Measurements from ENCODE around the gene SEC23IP.
"Not testable (repeated sequence)": the region's sequence is repeated elsewhere in the genome, so short reads cannot be mapped to it uniquely, and the experiment has no call there.

SEC23IP gene

DNA sequence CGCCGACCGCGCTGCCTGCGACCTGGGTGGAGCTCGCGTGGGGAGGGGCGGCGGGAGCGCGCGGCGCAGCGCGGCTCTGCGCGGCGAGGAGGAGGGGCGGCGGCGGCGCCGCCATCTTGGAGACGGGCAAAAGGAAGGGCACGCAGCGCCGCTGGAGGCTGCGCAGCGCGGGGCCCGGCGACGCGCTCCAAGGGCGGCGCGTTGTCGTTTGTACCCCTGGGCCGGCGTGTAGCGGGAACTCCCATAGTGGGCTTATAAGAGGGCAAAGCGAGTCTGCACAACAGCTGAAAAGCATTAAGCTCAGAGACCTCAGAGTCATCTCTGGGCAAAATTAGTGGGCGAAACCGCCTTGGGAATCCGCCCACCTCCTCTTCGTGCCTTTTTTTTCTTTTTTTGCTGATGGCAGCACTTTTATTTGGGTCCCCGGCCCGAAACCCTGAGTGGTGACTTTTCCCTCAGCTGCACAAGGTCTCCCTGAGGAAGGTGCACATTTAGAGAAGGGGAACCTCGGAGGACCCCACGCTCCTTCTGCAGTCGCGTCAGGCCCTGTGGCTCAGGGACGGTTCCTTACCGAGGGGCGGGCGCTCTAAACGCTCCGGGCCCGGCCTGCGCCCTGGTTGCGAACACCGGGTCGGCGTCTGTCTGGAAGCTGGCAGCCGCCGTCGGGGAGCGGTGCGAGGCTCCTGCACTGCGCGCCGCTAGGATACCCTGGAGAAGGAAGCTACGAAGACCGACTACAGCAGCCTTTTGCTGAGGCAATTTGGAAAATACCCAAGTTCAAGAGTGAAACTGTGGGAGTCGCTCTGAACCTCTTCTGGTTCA lies 19.5 kb upstream of the SEC23IP start:
- FAIRE-seq (peak; percentile 91), DNase-seq (ENCODE audit: extremely low spot score, insufficient read length, low read depth) (peak; percentile 74)

DNA sequence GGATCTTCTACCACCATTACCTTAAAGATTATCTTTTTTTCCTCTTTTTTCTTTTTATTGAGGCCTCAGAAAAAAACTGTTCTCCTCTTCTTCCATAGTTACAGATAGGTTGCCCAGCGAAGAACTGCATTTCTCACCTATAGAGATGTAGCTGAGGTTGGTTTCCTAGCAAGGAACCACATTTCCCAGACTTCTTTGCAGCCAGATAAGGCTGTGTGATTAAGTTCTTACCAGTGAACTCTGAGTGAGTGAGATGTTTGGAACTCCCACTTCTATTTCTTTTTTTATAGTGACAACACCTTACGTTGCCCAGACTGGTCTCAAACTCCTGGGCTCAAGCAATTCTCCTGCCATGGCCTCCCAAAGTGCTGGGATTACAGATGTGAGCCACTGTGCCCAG lies 14.0 kb upstream of the SEC23IP start:
- DNase-seq (ENCODE audit: extremely low spot score, insufficient read length, low read depth) (no peak), FAIRE-seq (no peak)

DNA sequence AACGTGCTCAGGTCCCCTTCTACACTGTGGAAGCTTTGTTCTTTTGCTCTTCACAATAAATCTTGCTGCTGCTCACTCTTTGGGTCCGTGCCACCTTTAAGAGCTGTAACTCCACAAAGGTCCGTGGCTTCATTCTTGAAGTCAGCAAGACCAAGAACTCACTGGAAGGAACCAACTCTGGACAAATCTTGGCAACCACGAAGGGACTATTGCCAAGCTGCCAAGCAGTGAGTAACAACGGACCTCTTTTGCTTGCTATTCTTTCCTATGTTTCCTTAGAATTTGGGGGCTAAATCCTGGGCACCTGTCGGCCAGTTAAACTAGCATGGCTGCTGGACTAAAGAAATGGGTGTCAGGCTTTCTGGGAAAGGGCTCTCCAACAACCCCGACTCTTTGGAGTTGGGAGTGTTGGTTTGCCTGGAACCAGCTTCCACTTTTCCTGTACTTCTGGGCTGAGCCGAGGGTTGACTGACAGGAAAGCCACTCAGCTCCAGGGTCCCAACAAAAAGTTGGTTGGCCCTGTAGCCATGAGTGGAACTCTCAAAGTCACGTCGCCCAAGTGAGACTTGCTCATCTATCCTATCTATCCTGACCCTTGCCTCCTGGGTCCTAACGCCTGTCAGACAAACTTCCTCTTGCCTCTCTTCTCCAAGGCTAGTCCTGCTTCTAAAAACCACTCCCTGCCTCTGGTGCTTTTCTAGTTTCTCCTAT lies 8.5 kb upstream of the SEC23IP start:
- not testable (repeated sequence) for FAIRE-seq; DNase-seq (ENCODE audit: extremely low spot score, insufficient read length, low read depth)

DNA sequence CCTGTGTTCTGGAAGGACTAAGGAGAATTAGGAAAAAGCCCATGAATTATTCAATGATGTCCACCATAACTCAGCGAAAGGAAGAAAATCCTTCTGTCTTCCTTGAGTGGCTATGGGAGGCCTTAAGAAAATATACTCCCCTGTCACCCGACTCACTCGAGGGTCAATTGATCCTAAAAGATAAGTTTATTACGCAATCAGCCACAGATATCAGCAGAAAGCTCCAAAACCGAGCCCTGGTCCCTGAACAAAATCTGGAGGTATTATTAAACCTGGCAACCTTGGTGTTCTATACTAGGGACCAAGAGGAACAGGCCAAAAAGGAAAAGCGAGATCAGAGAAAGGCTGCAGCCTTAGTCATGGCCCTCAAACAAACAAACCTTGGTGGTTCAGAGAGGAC lies 6.5 kb upstream of the SEC23IP start:
- not testable (repeated sequence) for DNase-seq (ENCODE audit: extremely low spot score, insufficient read length, low read depth); FAIRE-seq

DNA sequence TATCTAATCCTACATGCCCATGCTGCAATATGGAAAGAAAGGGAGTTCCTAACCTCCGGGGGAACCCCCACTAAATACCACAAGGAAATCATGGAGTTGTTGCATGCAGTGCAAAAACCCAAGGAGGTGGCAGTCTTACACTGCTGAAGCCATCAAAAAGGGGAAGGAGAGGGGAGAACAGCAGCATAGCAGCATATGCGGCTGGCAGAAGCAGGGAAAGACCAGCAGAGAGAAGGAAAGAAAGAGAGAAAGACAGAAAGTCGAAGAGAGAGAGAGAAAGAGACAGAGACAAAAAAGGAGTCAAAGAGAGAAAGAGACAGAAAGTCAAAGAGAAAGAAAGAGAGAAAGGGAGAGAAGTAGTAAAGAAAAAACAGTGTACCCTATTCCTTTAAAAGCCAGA lies 3.8 kb upstream of the SEC23IP start:
- DNase-seq (ENCODE audit: extremely low spot score, insufficient read length, low read depth); FAIRE-seq: not testable (repeated sequence)

DNA sequence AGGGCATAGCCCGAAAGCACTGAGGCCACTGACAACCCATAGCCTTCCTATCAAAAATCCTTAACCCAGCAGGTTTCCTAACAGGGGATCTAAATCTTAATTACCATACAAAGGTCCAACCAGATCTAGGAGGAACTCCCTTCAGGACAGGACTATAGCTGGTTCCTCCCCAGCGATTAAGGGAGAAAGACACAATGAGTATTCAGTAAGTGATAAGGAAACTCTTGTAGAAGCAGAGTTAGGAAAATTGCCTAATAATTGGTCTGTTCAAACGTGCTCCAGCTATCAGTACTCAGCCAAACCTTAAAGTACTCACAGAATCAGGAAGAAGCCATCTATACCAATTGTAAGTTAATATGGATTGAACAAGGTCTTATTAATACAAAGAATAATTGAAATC lies 3.3 kb upstream of the SEC23IP start:
- not testable (repeated sequence) for FAIRE-seq; DNase-seq (ENCODE audit: extremely low spot score, insufficient read length, low read depth)

DNA sequence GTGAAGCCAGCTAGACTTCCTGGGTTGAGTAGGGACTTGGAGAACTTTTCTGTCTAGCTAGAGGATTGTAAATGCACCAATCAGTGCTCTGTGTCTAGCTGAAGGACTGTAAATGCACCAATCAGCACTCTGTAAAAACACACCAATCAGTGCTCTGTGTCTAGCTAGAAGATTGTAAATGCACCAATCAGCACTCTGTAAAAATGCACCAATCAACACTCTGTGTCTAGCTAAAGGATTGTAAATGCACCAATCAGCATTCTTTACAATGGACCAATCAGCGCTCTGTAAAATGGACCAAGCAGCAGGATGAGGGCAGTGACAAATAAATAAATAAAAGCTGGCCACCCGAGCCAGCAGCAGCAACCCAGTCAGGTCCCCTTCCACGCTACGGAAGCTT lies 2.2 kb upstream of the SEC23IP start:
- not testable (repeated sequence) for DNase-seq (ENCODE audit: extremely low spot score, insufficient read length, low read depth); FAIRE-seq

DNA sequence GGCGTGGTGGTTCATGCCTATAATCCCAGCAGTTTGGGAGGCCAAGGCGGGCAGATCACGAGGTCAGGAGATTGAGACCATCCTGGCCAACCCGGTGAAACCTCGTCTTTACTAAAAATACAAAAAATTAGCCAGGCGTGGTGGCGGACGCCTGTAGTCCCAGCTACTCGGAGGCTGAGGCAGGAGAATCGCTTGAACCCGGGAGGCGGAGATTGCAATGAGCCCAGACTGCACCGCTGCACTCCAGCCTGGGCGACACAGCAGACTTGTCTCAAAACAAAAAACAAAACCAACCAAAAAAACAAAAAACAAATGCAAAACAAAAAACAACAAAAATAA lies 712 bp upstream of the SEC23IP start:
- not testable (repeated sequence) for DNase-seq (ENCODE audit: extremely low spot score, insufficient read length, low read depth); FAIRE-seq

DNA sequence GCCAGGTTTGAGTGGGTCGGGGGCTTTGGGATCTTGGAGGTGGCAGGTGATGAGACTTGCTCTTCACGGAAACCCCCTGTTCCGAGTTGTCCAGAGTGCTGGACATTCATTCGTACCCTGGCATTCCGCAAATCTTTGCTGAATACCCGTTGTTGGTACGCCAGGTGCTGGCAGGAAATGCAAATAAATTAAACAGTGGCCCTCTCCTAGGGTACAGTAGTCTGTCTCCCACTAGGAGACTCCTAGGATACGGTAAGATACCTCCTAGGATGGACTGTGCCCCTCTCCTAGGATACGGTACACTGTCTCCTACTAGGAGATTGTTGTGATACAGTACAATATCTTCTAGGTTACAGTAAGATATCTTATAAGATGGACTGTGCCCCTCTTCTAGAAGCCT lies 544 bp downstream of the SEC23IP start:
- no peak for DNase-seq (ENCODE audit: extremely low spot score, insufficient read length, low read depth)
- FAIRE-seq = no peak

DNA sequence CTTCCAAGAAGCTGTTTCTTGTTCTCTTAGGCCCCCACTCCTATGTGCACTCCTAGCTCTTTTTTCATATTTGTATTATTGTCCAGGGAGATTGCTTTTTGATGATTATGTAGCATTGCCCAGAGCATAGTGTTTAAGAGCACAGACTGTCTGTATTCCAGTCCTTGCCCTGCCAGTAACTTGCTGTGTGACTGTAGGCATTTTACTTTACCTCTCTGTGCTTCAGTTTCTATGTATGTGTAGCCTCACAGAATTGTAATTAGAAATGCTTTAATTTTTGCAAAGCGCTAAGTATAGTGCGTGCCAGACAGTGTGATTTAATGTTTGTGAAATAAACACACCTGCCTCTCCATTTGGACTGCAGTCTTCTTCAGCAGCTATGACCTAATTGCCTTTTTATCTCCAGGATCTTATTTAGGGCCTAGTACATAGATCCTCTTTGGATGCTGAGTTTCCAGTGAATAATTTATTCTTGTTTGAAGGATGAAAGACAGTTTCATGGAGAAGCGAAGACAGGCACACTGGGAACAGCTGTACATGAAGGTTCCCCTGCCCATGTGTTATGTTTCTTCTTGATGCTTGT lies 1.4 kb downstream of the SEC23IP start:
- no peak for DNase-seq (ENCODE audit: extremely low spot score, insufficient read length, low read depth)
- FAIRE-seq = no peak

DNA sequence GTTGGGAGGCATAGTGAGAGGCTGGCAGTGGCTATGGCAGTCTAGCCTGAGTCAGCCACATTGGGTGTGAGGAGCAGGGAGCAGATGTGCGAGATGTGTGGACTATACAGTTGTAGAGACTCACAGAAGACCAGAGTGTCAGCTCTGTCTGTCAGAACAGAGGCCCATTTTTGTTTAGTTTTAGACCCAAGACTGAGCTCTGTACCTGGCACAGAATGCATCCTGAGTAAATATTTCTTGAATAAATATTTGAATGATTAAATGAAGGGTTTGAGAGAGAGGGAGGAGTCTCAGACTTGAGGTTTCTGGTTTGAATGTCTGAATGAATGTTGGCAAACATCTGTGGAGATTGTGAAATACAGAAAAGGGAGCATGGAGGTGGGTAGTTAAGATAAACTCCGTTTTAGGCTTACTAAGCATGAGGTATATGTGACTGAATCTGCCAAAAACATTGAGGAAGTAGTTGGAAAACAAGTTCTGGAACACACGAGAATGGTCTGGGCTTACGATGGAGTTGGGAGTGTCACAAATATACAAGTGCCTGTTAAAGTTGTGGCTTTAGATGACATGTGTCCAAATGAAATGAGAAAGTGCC lies 3.6 kb downstream of the SEC23IP start:
- no peak for FAIRE-seq
- no peak for DNase-seq (ENCODE audit: extremely low spot score, insufficient read length, low read depth)

DNA sequence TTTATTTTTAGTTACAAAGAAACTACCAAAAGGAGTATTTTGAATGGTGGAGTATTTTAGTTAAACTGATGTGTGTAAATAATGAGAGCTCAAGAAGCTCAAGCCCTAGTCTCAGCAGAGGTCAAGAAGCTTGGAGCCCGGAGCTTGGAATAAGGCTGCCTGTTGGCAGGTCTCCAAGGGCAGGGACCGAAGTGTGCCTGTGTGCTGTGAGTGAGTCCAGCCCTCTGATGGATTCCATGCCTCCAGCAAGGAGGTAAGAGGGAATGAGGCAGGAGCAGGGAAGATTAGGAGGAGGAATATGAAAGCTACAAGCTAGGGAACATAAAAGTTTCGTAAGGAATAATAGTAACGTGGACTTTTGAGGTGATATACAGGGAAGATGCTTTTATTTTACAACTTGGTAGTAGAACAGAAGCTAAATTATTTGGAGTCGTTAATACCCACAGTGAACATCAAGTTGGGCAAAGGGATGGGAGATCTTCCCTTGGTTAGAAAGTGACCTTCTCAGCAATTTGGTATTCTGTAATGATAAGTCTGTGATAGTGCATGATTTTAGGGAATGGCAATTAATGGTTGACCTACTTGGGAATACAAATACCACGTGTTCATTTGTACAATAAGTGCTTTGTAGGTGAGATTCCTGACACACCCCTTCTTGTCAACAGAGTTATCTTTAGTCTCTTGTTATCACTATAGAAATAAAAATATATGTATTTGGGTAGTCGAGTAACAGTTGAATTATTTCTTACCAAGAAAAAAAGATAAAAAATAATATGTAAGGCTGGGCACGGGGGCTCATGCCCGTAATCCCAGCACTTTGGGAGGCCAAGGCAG lies 4.6 kb downstream of the SEC23IP start:
- FAIRE-seq (no peak), DNase-seq (ENCODE audit: extremely low spot score, insufficient read length, low read depth) (no peak)

DNA sequence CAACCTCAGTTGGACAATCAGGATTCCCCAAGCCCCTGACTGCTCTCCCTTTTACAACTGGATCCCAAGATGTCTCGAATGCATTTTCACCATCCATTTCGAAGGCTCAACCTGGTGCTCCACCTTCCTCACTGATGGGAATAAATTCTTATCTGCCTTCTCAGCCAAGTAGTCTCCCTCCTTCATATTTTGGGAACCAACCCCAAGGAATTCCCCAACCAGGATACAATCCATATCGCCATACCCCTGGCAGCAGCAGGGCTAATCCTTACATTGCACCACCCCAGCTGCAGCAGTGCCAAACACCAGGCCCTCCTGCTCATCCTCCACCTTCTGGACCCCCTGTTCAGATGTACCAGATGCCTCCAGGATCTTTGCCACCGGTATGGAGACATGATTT lies 6.0 kb downstream of the SEC23IP start:
- FAIRE-seq = no peak
- no peak for DNase-seq (ENCODE audit: extremely low spot score, insufficient read length, low read depth)

DNA sequence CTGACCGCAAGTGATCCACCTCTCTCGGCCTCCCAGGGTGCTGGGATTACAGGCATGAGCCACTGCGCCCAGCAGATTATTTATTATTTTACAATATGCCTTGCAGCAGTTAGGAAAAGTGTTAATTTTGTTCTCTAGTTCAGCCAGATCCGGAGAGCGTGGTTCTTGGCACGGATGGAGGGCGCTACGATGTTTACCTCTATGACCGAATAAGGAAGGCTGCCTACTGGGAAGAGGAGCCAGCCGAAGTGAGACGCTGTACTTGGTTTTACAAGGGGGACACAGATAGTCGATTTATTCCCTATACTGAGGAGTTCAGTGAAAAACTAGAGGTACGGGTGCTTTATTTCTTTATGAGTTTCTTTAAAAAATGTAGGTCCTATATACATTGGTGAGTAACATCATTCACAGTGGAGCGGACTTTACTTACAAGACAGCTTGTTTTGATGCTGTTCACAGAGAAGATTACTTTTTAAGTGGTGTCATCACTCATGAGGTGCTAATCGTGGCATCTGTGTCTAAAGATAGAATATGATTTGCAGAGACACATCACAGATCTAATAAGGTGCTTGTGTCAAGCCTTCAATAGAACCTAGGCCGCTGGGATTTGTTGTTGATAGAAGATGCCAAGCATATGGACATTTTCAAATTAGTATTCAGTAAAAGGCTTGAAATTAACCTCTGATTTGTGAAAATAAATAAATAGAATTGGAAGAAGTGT lies 11.6 kb downstream of the SEC23IP start:
- FAIRE-seq = no peak
- DNase-seq (ENCODE audit: extremely low spot score, insufficient read length, low read depth) = no peak

DNA sequence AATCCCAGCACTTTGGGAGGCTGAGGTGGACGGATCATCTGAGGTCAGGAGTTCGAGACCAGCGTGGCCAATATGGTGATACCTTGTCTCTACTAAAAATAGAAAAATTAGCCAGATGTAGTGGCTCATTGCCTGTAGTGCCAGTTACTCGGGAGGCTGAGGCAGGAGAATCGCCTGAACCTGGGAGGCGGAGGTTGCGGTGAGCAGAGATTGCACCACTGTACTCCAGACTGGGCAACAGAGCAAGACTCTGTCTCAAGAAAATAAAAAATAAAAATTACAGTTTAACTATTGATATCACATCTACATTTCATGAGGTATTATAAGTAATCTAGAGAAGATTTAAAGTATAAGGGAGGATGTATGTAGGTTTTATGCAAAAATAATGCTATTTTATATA lies 15.2 kb downstream of the SEC23IP start:
- not testable (repeated sequence) for FAIRE-seq; DNase-seq (ENCODE audit: extremely low spot score, insufficient read length, low read depth)

DNA sequence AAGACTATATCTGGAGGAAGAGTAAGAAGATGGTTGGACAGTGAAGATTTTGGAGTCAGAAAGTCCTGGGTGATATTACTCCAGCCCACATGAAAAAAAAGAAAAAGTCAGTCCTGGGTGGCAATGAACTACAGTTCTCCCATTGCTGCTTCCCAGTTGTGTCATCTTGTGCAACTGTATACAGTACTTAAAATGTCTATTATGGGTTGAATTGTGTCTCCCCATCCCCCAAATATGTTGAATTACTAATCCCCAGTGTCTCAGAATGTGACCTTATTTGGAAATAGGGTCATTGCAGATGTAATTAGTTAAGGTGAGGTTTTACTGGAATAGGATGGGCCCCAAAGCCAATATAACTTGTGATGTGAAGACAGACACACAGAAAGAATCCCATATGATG lies 15.6 kb downstream of the SEC23IP start:
- DNase-seq (ENCODE audit: extremely low spot score, insufficient read length, low read depth) = no peak
- FAIRE-seq = no peak

DNA sequence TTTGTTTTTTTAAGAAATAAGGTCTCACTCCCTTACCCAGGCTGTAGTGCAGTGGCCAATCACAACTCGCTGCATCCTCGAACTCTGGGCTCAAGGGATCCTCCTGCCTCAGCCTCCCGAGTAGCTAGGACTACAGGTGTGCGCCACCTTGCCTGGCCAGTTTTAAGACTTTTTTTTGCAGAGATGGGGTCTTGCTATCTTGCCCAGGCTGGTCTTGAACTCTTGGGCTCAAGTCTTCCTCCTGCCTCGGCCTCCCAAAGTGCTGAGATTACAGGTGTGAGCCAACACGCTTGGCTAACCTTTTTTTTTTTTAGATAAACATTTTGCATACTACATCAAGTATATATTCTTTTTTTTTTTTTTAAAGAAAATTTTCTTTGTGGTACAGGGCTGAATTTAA lies 18.2 kb downstream of the SEC23IP start:
- DNase-seq (ENCODE audit: extremely low spot score, insufficient read length, low read depth) (no peak), FAIRE-seq (no peak)

DNA sequence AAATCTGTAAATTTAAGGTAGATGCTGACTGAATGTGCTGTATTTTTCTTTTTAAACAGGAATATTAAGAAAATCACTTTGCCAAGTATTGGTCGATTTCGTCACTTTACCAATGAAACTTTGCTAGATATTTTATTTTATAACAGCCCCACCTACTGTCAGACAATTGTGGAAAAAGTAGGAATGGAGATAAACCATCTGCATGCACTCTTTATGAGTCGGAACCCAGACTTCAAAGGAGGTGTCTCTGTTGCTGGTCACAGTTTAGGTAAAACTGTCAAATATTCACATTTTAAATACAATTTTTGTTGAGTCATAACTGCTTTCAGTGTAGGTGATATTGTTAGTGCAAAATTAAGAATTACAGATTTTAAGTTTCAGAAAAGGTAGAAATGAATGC lies 25.2 kb downstream of the SEC23IP start:
- FAIRE-seq (no peak), DNase-seq (ENCODE audit: extremely low spot score, insufficient read length, low read depth) (no peak)

DNA sequence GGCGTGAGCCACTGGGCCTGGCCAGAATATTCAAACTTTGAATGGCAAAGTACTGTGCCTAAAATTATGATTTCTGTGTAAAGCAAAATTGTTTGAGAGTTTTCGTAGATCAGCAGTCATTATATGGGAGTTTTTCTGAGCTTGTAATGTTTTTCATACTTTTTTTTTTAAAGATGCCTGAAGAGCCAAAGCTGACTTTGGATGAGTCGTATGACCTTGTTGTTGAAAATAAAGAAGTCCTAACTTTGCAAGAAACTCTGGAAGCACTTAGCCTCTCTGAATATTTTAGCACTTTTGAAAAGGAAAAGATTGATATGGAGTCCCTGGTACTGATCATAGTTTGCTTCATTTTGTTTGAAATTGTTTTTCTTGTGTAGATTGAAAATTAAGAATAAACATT lies 26.7 kb downstream of the SEC23IP start:
- DNase-seq (ENCODE audit: extremely low spot score, insufficient read length, low read depth) (no peak), FAIRE-seq (no peak)
